GF-D8 (cell line): ENCODE measurements around the gene SLC35A5.

Source experiments
- DNase-seq: peaks from one replicate; lab custom pipeline; 2025; lab: John Stamatoyannopoulos, UW

The SLC35A5 gene

GRCh38 chr3:112572701-112573100, 10.9 kb downstream of the SLC35A5 start:
- DNase-seq, result no peak

- DNase-seq, result peak; percentile 18
These were observed 17.4 kb downstream of the SLC35A5 start for GRCh38 chr3:112579232-112579631.

- no peak for DNase-seq
These were observed 17.9 kb downstream of the SLC35A5 start for GRCh38 chr3:112579697-112580096.

- DNase-seq, result peak; percentile 9
These were observed 20.5 kb downstream of the SLC35A5 start for GRCh38 chr3:112582244-112582874.

GRCh38 chr3:112583105-112583504, 21.3 kb downstream of the SLC35A5 start:
- no peak for DNase-seq

- DNase-seq, result no peak
These were observed 23.9 kb downstream of the SLC35A5 start for GRCh38 chr3:112585782-112586181.

- no peak for DNase-seq
These were observed 25.5 kb downstream of the SLC35A5 start for GRCh38 chr3:112587336-112587735.

- no peak for DNase-seq
These were observed 31.4 kb downstream of the SLC35A5 start for GRCh38 chr3:112593258-112593657.

GRCh38 chr3:112594856-112595255, 33.0 kb downstream of the SLC35A5 start:
- DNase-seq, result no peak

- DNase-seq, result no peak
These were observed 36.1 kb downstream of the SLC35A5 start for GRCh38 chr3:112597945-112598344.

- DNase-seq, result no peak
These were observed 36.9 kb downstream of the SLC35A5 start for GRCh38 chr3:112598731-112599130.

GRCh38 chr3:112602217-112602838, 40.5 kb downstream of the SLC35A5 start:
- no peak for DNase-seq

GRCh38 chr3:112604536-112604935, 42.7 kb downstream of the SLC35A5 start:
- DNase-seq, result no peak

- DNase-seq, result no peak
These were observed 43.4 kb downstream of the SLC35A5 start for GRCh38 chr3:112605285-112605684.

- DNase-seq, result no peak
These were observed 44.3 kb downstream of the SLC35A5 start for GRCh38 chr3:112606098-112606497.

GRCh38 chr3:112607863-112608262, 46.0 kb downstream of the SLC35A5 start:
- DNase-seq, result no peak

- DNase-seq, result no peak
These were observed 48.3 kb downstream of the SLC35A5 start for GRCh38 chr3:112610121-112610520.

GRCh38 chr3:112611752-112612515, 50.1 kb downstream of the SLC35A5 start:
- DNase-seq, result no peak

GRCh38 chr3:112615989-112616731, 54.3 kb downstream of the SLC35A5 start:
- DNase-seq, result no peak

- DNase-seq, result no peak
These were observed 55.4 kb downstream of the SLC35A5 start for GRCh38 chr3:112617285-112617684.

- DNase-seq, result no peak
These were observed 57.5 kb downstream of the SLC35A5 start for GRCh38 chr3:112619295-112619694.

GRCh38 chr3:112623213-112623612, 61.4 kb downstream of the SLC35A5 start:
- DNase-seq, result no peak
